ENCODE measurements around the gene TSHZ1. TPM values are rescaled to one million over a fixed set of nuclear protein-coding genes. Genes with fewer than 3 reads are reported as not detected.

Gene TSHZ1
- total RNA-seq, 2 donors from 2014 or later, result 8.3 to 11.2 TPM

DNA sequence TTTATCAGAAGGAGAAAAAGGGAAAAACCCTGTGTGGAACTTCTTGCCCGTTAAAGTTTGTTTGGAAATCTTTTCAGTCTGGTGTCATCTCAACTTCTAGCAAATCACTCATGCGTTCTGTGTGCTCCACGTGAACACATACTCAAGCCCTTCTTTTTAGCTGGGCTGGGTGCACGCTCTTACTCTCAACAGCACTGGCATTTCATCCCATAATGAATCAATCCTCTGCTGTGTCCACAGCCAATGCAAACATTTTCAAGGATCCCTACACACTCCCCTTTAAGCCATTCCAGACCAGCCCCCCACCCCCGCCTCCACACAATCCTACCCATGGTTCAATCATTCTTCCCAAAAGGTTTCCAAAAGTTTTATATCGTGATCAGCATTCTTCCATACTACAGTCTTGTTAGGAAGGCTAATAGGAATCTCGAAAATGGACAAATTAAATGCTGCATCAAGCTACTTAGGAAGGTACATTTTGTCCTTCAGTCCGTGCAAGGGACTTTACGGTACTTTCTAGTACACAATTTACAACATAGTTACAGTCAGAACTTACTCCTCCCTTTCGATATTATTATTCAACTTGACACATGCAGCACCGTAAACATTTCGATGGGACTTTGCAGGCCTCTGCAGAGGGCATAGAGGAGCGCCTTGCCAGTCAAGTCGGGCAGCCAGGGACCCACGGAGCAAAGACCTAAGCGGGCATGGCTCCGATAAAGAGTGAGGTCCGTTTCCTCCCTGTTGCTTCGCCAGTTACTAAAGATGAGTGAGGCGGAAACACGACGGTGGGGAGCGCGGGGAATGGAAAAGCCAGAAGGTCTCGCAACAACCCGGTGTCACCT is 3.1 kb upstream of the TSHZ1 start:
- Histone ChIP-seq H3K27ac (peak overlapping the region; percentile 92 to 98 (median 94)), H3K27me3 (no peaks in the 10 kb centered on the region), H3K9me3 (no peaks in the 10 kb centered on the region), H3K36me3 (replicated peaks in 1 of 2; ENCODE audit: insufficient read depth in 1 of 2, low read depth in 2 of 2) (no peaks in the 10 kb centered on the region), H3K4me1 (peaks cover 54% of the 10 kb centered on the region), H3K4me3 (peak overlapping the region; percentile 58 to 64)
- peak in 2 of 4 donors; percentile 31 to 43 for DNase-seq
- ATAC-seq, result no peak
- no peak for TF ChIP-seq POLR2A (IDR thresholded peaks at IDR 0.05)
- TF ChIP-seq, protein P1, sequence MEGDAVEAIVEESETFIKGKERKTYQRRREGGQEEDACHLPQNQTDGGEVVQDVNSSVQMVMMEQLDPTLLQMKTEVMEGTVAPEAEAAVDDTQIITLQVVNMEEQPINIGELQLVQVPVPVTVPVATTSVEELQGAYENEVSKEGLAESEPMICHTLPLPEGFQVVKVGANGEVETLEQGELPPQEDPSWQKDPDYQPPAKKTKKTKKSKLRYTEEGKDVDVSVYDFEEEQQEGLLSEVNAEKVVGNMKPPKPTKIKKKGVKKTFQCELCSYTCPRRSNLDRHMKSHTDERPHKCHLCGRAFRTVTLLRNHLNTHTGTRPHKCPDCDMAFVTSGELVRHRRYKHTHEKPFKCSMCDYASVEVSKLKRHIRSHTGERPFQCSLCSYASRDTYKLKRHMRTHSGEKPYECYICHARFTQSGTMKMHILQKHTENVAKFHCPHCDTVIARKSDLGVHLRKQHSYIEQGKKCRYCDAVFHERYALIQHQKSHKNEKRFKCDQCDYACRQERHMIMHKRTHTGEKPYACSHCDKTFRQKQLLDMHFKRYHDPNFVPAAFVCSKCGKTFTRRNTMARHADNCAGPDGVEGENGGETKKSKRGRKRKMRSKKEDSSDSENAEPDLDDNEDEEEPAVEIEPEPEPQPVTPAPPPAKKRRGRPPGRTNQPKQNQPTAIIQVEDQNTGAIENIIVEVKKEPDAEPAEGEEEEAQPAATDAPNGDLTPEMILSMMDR (IDR thresholded peaks at IDR 0.05), result no peak
- intact Hi-C loops (cut with DNase I), result no loop called here
- 3 to 5% methylated on average over 26 of the region's 26 CpGs for WGBS, 2 donors

DNA sequence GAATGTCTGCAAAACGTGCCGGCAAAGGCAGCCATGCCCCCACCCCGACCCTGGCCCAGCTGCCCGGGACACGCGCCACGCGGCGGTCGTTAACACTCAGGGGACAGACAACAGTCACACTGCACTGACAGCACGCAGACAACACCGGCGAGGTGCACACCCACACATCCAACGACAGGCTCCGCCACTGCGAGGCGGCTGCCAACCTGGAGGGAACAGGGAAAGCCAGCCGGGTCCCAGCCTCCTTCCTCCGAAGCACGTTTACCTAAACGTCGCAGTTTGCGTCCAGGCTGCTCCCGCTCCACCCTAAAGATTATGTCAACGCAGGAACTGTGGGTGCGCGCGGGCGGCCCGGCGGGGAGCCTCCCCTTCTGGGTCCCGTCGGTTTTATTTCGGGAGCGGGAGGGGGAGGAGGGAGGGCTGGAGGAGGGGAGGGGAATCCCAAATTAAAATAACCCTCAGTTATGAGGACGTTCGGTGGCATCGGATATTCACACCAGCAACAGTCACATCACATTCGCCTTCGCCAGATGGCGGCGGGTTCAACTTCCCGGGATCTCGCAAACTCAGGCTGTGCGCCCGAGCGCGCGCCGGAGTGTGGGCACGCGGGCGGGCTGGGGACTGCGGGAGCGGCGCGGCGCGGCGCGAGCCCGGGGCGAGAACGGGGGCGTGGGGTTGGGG is 2.3 kb upstream of the TSHZ1 start:
- H3K36me3 ChIP-seq (replicated peaks in 1 of 2; ENCODE audit: insufficient read depth in 1 of 2, low read depth in 2 of 2), result no peaks in the 10 kb centered on the region
- no peaks in the 10 kb centered on the region for H3K27me3 ChIP-seq
- H3K9me3 ChIP-seq, result no peaks in the 10 kb centered on the region
- DNase-seq (peak; percentile 56 to 62 (median 58)), ATAC-seq (peak; percentile 13)
- intact Hi-C loops (cut with DNase I), result no loop called here
- H3K4me1 ChIP-seq, result peaks cover 53% of the 10 kb centered on the region
- H3K27ac ChIP-seq, result peak overlapping the region; percentile 92 to 98 (median 94)
- TF ChIP-seq POLR2A (IDR thresholded peaks at IDR 0.05), result peak in 2 of 3 donors; percentile 38 to 50
- TF ChIP-seq, protein P1 (IDR thresholded peaks at IDR 0.05), result peak in 3 of 7 experiments; percentile 7 to 16 (median 10)
- WGBS, 2 donors, result 1% methylated on average over 22 to 48 of the region's 65 CpGs
- peak overlapping the region; percentile 58 to 64 for H3K4me3 ChIP-seq

DNA sequence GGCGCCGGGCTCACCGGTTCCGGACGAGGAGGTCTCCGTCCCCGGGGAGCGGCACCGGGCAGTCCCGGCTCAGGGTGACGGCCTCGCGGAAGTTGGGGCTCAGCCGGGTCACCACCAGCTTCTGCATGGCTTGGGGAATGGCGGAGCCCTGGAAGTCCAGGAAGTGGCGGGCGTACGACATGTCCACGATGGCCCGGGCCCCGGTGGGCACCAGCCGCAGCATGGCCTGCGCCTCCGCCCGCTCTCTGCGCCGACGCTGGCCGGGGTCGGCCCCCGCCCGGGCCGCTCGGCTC is 1.8 kb upstream of the TSHZ1 start:
- Histone ChIP-seq H3K27ac (peak overlapping the region; percentile 92 to 98 (median 94)), H3K4me3 (peak overlapping the region; percentile 58 to 64), H3K27me3 (no peaks in the 10 kb centered on the region), H3K36me3 (replicated peaks in 1 of 2; ENCODE audit: insufficient read depth in 1 of 2, low read depth in 2 of 2) (no peaks in the 10 kb centered on the region), H3K4me1 (peaks cover 53% of the 10 kb centered on the region), H3K9me3 (no peaks in the 10 kb centered on the region)
- intact Hi-C loops (cut with DNase I), result no loop called here
- ATAC-seq (no peak), DNase-seq (peak in 2 of 4 donors; percentile 40 to 54)
- WGBS, 2 donors, result 0% methylated on average over 31 of the region's 34 CpGs; no CpG with 5 or more reads in 1 of the 2 donors
- TF ChIP-seq, protein P1 (IDR thresholded peaks at IDR 0.05), result no peak
- peak; percentile 49 to 58 (median 51) for TF ChIP-seq POLR2A (IDR thresholded peaks at IDR 0.05)

DNA sequence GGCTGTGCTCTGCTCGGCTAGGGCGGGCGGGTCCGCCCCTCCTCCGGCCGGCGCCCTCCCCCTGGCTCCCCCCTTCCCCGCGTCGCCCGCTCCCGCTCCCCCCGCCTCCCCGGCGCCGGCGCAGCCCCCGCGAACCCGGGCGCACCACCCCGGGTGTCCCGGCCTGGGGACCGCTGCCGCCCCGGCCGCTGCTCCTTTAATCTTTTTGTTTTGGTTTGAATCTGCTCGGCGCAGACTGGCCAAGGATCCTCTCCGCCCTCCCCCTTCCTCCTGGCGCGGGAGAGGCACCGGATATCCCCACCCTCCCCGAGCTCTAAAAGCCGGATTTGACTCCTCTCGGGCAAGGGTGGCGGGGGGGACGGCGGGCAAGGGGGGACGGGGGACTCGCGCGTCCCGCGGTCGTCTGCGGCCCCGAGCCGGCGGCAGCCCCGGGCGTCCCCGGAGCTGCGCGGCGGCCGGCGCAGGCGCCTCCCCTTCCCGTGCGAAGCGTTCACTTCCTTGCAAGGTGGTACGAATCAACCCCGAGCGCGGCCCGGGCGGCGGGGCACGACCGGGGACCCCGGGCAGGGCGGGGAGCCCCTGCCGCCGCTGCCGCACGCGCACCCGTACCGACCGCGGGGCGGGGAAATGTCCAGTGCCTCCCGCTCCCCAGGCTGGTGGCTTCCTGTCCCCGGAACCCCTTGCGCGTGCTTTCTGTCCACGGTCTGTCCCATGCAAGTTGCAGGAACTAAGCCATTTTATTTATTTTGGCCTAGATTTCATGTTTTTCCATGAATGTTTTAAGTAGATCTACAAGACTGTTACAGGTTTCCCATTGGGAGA is 1.3 kb upstream of the TSHZ1 start, which contains the start of gene PTGR3:
PTGR3 (minus strand) TSS at position 11 of the 822 bp plus-strand sequence. CDS start 81 bp downstream, outside the sequence.
- DNase-seq, result peak; percentile 82 to 91 (median 84)
- H3K27ac ChIP-seq, result peak within 1 kb of the TSS; percentile 92 to 98 (median 94)
- H3K9me3 ChIP-seq, result no peaks in the 10 kb centered on the region
- H3K4me1 ChIP-seq, result peaks cover 53% of the 10 kb centered on the region
- no peaks in the 10 kb centered on the region for H3K36me3 ChIP-seq (replicated peaks in 1 of 2; ENCODE audit: insufficient read depth in 1 of 2, low read depth in 2 of 2)
- H3K27me3 ChIP-seq, result no peaks in the 10 kb centered on the region
- intact Hi-C loops (cut with DNase I), result no loop called here
- H3K4me3 ChIP-seq, result peak within 1 kb of the TSS; percentile 58 to 64
- ATAC-seq, result peak; percentile 71
- 0 to 1% methylated on average over 7 to 75 of the region's 88 CpGs for WGBS, 2 donors
- TF ChIP-seq, protein P1 (IDR thresholded peaks at IDR 0.05), result no peak
- TF ChIP-seq POLR2A (IDR thresholded peaks at IDR 0.05), result peak; percentile 66 to 72 (median 68)

Measured in body of pancreas (tissue), 4 donors.